HL-60 (cell line): ENCODE data around the gene ZC3H12C.

Source experiments
- SPI1 ChIP-seq: IDR thresholded peaks from 2 replicates; pipeline ENCODE4 v1.6.1; 2012; ENCODE audit warnings: low read depth, mild to moderate bottlenecking, borderline replicate concordance
- TF ChIP-seq, protein P1 (sequence below): IDR thresholded peaks from 2 replicates; pipeline ENCODE4 v1.6.1; 2012; ENCODE audit warnings: low read depth; ENCODE audit not compliant: insufficient replicate concordance
- TF ChIP-seq, protein P2 (sequence below): IDR thresholded peaks from one replicate; pipeline ENCODE4 v1.5.1; 2011; ENCODE audit warnings: low read length, control low read depth, inconsistent platforms; ENCODE audit not compliant: insufficient read depth

DNA sequence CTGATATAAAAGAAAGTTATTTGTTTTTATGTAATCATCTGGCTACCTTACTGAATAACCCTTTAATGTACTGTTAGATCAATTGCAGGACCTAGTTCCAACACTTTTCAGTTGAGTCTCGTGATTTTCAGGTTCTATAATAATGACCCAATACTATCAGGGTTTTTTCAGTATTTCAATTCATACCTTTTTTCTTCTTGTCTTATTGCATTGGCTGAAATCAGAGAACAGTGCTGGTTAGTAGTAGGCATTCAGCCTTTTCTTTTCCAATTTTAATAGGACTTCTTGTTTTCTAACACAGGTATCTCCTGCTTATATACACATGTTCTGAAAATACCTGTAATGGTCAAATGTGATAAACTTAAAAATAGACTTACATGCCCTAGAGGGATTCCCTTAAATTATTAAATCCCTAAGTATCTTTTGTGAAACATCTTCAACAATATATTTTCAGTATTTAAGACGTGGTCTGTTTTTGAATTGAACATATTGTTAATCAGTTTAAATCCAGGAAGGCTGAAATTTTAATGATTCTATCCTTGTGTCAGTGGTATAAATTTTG lies 13.6 kb downstream of the ZC3H12C start:
- TF ChIP-seq, protein P1, sequence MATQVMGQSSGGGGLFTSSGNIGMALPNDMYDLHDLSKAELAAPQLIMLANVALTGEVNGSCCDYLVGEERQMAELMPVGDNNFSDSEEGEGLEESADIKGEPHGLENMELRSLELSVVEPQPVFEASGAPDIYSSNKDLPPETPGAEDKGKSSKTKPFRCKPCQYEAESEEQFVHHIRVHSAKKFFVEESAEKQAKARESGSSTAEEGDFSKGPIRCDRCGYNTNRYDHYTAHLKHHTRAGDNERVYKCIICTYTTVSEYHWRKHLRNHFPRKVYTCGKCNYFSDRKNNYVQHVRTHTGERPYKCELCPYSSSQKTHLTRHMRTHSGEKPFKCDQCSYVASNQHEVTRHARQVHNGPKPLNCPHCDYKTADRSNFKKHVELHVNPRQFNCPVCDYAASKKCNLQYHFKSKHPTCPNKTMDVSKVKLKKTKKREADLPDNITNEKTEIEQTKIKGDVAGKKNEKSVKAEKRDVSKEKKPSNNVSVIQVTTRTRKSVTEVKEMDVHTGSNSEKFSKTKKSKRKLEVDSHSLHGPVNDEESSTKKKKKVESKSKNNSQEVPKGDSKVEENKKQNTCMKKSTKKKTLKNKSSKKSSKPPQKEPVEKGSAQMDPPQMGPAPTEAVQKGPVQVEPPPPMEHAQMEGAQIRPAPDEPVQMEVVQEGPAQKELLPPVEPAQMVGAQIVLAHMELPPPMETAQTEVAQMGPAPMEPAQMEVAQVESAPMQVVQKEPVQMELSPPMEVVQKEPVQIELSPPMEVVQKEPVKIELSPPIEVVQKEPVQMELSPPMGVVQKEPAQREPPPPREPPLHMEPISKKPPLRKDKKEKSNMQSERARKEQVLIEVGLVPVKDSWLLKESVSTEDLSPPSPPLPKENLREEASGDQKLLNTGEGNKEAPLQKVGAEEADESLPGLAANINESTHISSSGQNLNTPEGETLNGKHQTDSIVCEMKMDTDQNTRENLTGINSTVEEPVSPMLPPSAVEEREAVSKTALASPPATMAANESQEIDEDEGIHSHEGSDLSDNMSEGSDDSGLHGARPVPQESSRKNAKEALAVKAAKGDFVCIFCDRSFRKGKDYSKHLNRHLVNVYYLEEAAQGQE: no peak
- TF ChIP-seq, protein P2, sequence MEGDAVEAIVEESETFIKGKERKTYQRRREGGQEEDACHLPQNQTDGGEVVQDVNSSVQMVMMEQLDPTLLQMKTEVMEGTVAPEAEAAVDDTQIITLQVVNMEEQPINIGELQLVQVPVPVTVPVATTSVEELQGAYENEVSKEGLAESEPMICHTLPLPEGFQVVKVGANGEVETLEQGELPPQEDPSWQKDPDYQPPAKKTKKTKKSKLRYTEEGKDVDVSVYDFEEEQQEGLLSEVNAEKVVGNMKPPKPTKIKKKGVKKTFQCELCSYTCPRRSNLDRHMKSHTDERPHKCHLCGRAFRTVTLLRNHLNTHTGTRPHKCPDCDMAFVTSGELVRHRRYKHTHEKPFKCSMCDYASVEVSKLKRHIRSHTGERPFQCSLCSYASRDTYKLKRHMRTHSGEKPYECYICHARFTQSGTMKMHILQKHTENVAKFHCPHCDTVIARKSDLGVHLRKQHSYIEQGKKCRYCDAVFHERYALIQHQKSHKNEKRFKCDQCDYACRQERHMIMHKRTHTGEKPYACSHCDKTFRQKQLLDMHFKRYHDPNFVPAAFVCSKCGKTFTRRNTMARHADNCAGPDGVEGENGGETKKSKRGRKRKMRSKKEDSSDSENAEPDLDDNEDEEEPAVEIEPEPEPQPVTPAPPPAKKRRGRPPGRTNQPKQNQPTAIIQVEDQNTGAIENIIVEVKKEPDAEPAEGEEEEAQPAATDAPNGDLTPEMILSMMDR: no peak
- TF ChIP-seq SPI1: no peak
